Keratinocyte (primary cell): ENCODE results near the gene DACT3.

Experiments
- EZH2 ChIP-seq: IDR thresholded peaks from one replicate; pipeline ENCODE4 v1.6.1; 2012; ENCODE audit warnings: inconsistent platforms, mild to moderate bottlenecking, low read length, moderate library complexity
- TF ChIP-seq, protein P1 (sequence below), 3 experiments: IDR thresholded peaks in 1 of 3; conservative IDR thresholded peaks in 1 of 3; optimal IDR thresholded peaks in 1 of 3; 2 replicates in 2 of 3; 3 replicates in 1 of 3; pipeline versions ENCODE3 to v1.5.1; 2011; ENCODE audit warnings: low read length in 3 of 3, mild to moderate bottlenecking in 3 of 3, moderate library complexity in 2 of 3, control low read depth in 1 of 3, inconsistent platforms in 1 of 3; ENCODE audit not compliant: insufficient read depth in 2 of 3; ENCODE audit errors: extremely low read depth in 1 of 3

GRCh38 chr19:46689358-46689757 is 28.4 kb upstream of the DACT3 start:
- TF ChIP-seq, protein P1, sequence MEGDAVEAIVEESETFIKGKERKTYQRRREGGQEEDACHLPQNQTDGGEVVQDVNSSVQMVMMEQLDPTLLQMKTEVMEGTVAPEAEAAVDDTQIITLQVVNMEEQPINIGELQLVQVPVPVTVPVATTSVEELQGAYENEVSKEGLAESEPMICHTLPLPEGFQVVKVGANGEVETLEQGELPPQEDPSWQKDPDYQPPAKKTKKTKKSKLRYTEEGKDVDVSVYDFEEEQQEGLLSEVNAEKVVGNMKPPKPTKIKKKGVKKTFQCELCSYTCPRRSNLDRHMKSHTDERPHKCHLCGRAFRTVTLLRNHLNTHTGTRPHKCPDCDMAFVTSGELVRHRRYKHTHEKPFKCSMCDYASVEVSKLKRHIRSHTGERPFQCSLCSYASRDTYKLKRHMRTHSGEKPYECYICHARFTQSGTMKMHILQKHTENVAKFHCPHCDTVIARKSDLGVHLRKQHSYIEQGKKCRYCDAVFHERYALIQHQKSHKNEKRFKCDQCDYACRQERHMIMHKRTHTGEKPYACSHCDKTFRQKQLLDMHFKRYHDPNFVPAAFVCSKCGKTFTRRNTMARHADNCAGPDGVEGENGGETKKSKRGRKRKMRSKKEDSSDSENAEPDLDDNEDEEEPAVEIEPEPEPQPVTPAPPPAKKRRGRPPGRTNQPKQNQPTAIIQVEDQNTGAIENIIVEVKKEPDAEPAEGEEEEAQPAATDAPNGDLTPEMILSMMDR (optimal IDR thresholded peaks at IDR 0.05 in 1 of 3, IDR thresholded peaks at IDR 0.05 in 1 of 3, conservative IDR thresholded peaks at IDR 0.05 in 1 of 3; ENCODE audit: extremely low read depth in 1 of 3, insufficient read depth in 2 of 3, low read length in 3 of 3): no peak
- no peak for TF ChIP-seq EZH2
